GM13977 (cell line): ENCODE data around the gene SELE.
A peak's percentile ranks its signal among the peaks of the same experiment; 100 is the strongest.
"Not testable (repeated sequence)": the region's sequence is repeated elsewhere in the genome, so short reads cannot be mapped to it uniquely, and the experiment has no call there.

Source experiments
- DNase-seq: peaks from one replicate; pipeline ENCODE4 v3.0.0; 2012; ENCODE audit warnings: low spot score
- CTCF ChIP-seq: IDR thresholded peaks from 2 replicates; pipeline ENCODE4 v1.5.1; 2012; ENCODE audit warnings: mild to moderate bottlenecking, control low read depth; ENCODE audit not compliant: insufficient read depth; ENCODE audit errors: extremely low read depth, missing control alignments
- in situ Hi-C: fragments of 300-500 bp; cut with MboI; formaldehyde crosslinking; loops from one replicate; pipeline ENCODE4 v1.12.0; 2022; ENCODE audit warnings: low sequenced_read_pairs, low pct_unique_long_range_greater_than_20kb, mixed read lengths, inconsistent platforms; ENCODE audit not compliant: unreplicated experiment

The SELE gene

GRCh38 chr1:169690489-169690888 lies 43.4 kb downstream of the SELE start:
- in situ Hi-C loops: no loop called here
- TF ChIP-seq CTCF: no peak
- DNase-seq: no peak

GRCh38 chr1:169689395-169689794 lies 44.5 kb downstream of the SELE start:
- DNase-seq: no peak
- in situ Hi-C loops: no loop called here
- TF ChIP-seq CTCF: no peak

GRCh38 chr1:169688377-169688776 lies 45.5 kb downstream of the SELE start:
- in situ Hi-C loops, DNase-seq: not testable (repeated sequence)

GRCh38 chr1:169683661-169684060 lies 50.2 kb downstream of the SELE start:
- in situ Hi-C loops: no loop called here

GRCh38 chr1:169683168-169683567 lies 50.7 kb downstream of the SELE start:
- DNase-seq, in situ Hi-C loops: not testable (repeated sequence)

More at GRCh38 chr1:169683661-169684060, 50.2 kb downstream of the SELE start:
- DNase-seq: no peak
- no peak for TF ChIP-seq CTCF

- TF ChIP-seq CTCF: no peak
- DNase-seq: no peak
- in situ Hi-C loops: no loop called here
Observed at GRCh38 chr1:169682071-169682470, 51.8 kb downstream of the SELE start.

- in situ Hi-C loops: no loop called here
- TF ChIP-seq CTCF: no peak
- no peak for DNase-seq
Observed at GRCh38 chr1:169681140-169681539, 52.7 kb downstream of the SELE start.

- DNase-seq: peak; percentile 46
- TF ChIP-seq CTCF: no peak
- in situ Hi-C loops: no loop called here
Observed at GRCh38 chr1:169680377-169681019, 53.4 kb downstream of the SELE start.
